ENCODE results near the gene DDA1.

DDA1 gene

DNA sequence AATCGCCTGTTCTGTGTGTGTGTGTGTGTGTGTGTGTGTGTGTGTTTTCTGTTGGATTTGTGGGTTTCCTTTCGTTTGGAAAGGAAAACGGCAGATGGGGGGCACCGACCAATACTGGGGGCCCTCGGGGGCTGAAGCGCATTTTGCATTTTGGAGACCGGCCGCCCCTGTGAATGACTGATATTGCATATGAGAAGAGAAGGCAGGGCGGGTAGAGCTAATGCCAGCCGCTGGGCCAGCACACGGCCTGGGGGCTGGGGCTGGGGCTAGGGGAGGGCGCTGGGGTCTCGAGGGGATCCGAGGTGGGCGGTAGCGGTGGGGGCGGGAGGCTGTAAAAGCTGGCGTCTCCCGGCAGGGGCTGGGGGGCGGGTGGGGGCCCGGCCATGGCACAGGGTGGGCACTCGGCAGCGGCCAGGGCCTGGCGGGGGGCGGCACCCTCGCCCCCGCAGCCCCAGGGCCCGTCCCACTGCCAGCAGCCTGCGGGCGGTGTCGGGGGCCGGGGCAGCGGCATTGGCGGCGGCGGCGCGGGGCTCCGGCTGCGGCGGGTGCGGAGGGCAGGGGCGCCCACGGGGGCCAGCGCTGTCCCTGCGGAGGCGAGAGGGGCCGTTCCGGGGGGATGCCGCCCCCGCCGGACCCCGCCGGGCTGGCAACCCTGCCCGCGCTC lies 14.1 kb downstream of the DDA1 start:
- ATAC-seq (replicated peaks; ENCODE audit: extremely low read depth, poor library complexity, severe bottlenecking) = no peak
- peaks cover 7% of the 10 kb centered on the region for H3K4me1 Mint-ChIP-seq

DNA sequence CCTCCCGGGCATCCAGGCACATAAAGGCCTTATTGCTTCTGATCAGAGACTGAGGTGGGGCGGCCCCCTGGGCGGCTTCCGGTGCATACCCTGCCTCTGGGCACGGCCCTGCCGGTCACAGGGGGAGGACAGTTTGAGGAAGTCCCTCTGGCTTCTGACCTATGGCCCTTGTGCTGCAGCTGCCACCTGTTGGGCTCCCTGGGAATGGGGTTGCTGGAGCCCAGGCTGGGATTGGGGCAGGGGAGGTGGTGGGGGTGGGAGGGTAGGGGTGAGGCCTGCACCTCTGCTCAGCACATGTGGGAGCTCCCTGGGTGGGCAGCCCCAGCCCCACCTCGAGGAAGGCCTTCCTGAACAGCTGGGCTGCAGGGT lies 14.6 kb downstream of the DDA1 start:
- H3K36me3 Mint-ChIP-seq (ENCODE audit: insufficient read depth) = peaks cover 20% of the 10 kb centered on the region
- H3K27ac Mint-ChIP-seq (ENCODE audit: low read depth) = no peak overlapping the region
- no peak overlapping the region for H3K4me3 Mint-ChIP-seq

More for the DNA sequence above, 14.1 kb downstream of the DDA1 start:
- peaks cover 20% of the 10 kb centered on the region for H3K36me3 Mint-ChIP-seq (ENCODE audit: insufficient read depth)
- DNase-seq (ENCODE audit: low spot score in 2 of 2) = no peak
- no peaks in the 10 kb centered on the region for H3K9me3 Mint-ChIP-seq
- no peak overlapping the region for H3K4me3 Mint-ChIP-seq
- peak overlapping the region; percentile 64 for H3K27ac Mint-ChIP-seq (ENCODE audit: low read depth)
- H3K27me3 Mint-ChIP-seq = no peaks in the 10 kb centered on the region

DNA sequence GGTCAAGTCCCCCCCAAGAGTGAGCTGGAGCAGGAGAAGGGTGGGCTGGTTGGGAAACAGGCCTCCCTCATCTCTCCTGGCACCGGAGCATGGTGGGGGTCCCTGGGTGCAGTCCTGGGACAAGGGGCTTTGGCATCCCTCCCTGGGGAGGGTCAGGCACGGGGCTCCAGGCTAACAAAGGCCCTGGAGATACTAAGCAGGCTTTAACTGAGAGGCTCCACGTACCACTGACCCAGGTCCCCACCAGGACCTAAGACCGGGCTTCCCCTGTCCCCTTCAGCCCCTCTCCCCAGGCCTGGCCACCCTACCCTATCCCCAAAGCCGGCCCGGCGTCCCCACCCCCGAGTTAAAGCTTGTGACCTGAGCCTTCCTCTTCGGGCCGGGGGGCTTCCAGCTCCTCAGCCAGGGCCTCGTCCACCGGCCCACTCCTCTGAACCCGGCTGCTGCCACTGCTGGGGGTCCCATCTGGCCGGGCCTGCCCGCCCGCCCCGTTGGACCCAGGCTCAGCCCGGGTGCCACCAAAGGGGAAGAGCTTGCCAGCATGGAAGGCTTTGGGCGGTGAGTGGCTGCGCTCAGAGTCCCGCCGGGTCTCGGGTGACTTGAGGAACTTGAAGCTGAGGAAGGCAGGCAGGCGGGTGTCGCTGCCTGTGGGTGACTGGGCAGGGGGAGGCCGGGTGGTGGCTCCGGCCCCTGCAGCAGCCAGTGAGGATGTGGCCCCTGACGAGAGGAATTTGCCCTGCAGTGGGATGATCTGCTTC lies 15.2 kb downstream of the DDA1 start:
- ATAC-seq (replicated peaks; ENCODE audit: extremely low read depth, poor library complexity, severe bottlenecking) (no peak), DNase-seq (ENCODE audit: low spot score in 2 of 2) (no peak)
- H3K9me3 Mint-ChIP-seq = no peaks in the 10 kb centered on the region
- peaks cover 12% of the 10 kb centered on the region for H3K4me1 Mint-ChIP-seq
- peaks cover 15% of the 10 kb centered on the region for H3K36me3 Mint-ChIP-seq (ENCODE audit: insufficient read depth)
- H3K27me3 Mint-ChIP-seq = no peaks in the 10 kb centered on the region
- H3K4me3 Mint-ChIP-seq = no peak overlapping the region
- no peak overlapping the region for H3K27ac Mint-ChIP-seq (ENCODE audit: low read depth)

More for the DNA sequence above, 14.6 kb downstream of the DDA1 start:
- H3K4me1 Mint-ChIP-seq = peaks cover 7% of the 10 kb centered on the region
- no peaks in the 10 kb centered on the region for H3K27me3 Mint-ChIP-seq
- DNase-seq (ENCODE audit: low spot score in 2 of 2) (no peak), ATAC-seq (replicated peaks; ENCODE audit: extremely low read depth, poor library complexity, severe bottlenecking) (no peak)
- H3K9me3 Mint-ChIP-seq = no peaks in the 10 kb centered on the region

DNA sequence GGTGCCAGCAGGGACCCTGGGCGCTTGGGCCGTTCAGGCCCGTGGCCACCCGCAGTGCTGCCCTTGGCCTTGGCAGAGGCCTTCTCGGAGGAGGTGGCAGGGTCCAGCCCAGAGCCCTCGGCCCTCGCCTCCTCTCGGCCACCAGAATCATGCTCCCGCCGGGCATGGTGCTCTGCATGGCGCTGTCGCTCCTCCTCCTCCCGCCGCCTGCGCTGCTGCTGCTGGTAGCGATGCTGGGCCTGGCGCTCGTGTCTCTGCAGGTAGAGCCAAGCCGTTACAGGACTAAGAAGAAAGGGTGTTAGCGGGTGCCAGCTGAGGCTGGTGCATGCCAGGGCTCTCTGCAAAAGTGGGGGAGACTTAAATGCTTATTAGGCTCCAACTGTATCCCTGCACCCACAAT lies 15.8 kb downstream of the DDA1 start:
- no peak for DNase-seq (ENCODE audit: low spot score in 2 of 2)
- Mint-ChIP-seq H3K27me3 (no peaks in the 10 kb centered on the region), H3K36me3 (ENCODE audit: insufficient read depth) (peaks cover 10% of the 10 kb centered on the region), H3K4me1 (peaks cover 12% of the 10 kb centered on the region), H3K9me3 (no peaks in the 10 kb centered on the region), H3K4me3 (no peak overlapping the region), H3K27ac (ENCODE audit: low read depth) (no peak overlapping the region)
- no peak for ATAC-seq (replicated peaks; ENCODE audit: extremely low read depth, poor library complexity, severe bottlenecking)

DNA sequence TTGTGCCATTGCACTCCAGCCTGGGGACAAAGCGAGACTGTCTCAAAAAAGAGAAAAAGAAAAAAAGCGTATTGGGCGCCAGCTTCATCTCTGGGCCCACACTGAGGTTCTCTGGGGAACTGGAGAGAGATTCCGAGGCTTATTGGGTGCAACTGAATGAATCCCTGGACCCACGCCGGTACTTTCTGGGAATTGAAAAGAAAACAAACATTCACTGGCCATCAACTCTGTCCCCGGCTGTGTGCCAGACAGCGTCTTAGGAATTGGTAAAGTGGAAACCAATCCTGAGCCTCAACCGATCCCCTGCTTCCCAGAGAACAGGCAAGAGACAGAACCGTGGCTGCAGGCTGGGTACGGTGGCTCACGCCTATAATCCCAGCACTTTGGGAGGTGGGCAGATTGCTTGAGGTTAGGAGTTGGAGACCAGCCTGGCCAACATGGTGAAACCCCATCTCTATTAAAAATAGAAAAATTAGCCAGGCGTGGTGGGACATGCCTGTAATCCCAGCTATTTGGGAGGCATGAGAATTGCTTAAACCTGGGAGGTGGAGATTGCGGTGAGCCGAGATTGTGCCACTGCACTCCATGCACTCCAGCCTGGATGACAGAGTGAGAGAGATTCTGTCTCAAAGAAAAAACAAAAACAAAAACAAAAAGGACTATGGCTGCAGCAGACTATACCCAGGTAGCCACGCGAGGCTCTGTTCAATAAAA lies 16.7 kb downstream of the DDA1 start:
- H3K36me3 Mint-ChIP-seq (ENCODE audit: insufficient read depth) = peaks cover 2% of the 10 kb centered on the region
- DNase-seq (ENCODE audit: low spot score in 2 of 2) = no peak
- H3K4me1 Mint-ChIP-seq = peaks cover 12% of the 10 kb centered on the region
- H3K4me3 Mint-ChIP-seq = no peak overlapping the region
- no peaks in the 10 kb centered on the region for H3K27me3 Mint-ChIP-seq
- no peaks in the 10 kb centered on the region for H3K9me3 Mint-ChIP-seq
- no peak overlapping the region for H3K27ac Mint-ChIP-seq (ENCODE audit: low read depth)
- no peak for ATAC-seq (replicated peaks; ENCODE audit: extremely low read depth, poor library complexity, severe bottlenecking)

DNA sequence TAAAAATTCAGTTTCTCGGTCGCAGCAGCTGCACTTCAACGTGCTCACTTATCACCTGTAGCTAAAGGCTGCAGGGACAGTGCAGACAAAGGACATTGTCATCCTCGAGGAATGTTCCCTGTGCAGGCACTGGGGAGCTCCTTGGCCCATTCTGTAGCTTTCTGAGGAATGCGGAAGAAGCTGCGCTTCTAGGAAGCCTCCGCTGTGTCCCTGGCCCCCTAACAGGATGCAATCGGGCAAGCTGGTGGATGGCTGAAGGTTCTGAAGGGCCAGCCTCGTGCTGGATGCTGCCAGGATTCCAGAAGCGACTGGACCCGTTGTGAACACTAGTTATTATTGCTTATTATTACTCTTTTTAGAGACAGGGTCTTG lies 17.2 kb downstream of the DDA1 start:
- Mint-ChIP-seq H3K36me3 (ENCODE audit: insufficient read depth) (peaks cover 2% of the 10 kb centered on the region), H3K27me3 (no peaks in the 10 kb centered on the region), H3K4me3 (peak overlapping the region; percentile 36), H3K27ac (ENCODE audit: low read depth) (no peak overlapping the region), H3K9me3 (no peaks in the 10 kb centered on the region), H3K4me1 (peaks cover 12% of the 10 kb centered on the region)
- no peak for ATAC-seq (replicated peaks; ENCODE audit: extremely low read depth, poor library complexity, severe bottlenecking)
- DNase-seq (ENCODE audit: low spot score in 2 of 2) = no peak

DNA sequence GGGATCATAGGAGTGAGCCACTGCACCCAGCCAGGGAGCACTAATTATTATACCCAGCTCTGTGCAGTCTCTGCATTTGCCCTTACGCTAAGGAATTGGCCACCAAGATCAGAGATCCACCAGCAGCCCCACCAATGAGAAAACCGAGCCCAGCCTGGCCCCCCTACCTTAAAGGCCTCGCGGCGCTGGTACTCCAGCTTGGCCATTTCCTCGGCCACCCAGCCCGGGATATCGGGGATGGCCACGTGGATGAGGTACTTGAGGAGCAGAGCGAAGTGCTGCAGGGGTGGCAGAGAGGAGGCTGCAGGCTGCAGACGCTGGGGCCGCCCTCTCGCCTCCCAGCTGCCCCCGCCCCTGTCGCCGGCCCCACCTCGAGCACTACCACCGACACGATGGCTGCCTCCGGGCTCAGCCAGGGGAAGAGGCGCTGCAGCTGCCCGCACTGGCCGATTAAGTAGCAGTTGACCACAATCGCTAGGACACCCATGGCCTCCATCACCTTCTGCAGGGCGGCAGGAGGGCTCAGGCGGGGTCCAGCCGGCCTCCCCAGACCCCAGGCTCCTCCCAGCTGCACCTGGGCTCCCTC lies 17.8 kb downstream of the DDA1 start:
- H3K4me3 Mint-ChIP-seq = peak overlapping the region; percentile 36
- H3K27me3 Mint-ChIP-seq = no peaks in the 10 kb centered on the region
- no peak overlapping the region for H3K27ac Mint-ChIP-seq (ENCODE audit: low read depth)
- ATAC-seq (replicated peaks; ENCODE audit: extremely low read depth, poor library complexity, severe bottlenecking) (no peak), DNase-seq (ENCODE audit: low spot score in 2 of 2) (no peak)
- no peaks in the 10 kb centered on the region for H3K9me3 Mint-ChIP-seq
- H3K36me3 Mint-ChIP-seq (ENCODE audit: insufficient read depth) = peaks cover 2% of the 10 kb centered on the region
- H3K4me1 Mint-ChIP-seq = peaks cover 12% of the 10 kb centered on the region

DNA sequence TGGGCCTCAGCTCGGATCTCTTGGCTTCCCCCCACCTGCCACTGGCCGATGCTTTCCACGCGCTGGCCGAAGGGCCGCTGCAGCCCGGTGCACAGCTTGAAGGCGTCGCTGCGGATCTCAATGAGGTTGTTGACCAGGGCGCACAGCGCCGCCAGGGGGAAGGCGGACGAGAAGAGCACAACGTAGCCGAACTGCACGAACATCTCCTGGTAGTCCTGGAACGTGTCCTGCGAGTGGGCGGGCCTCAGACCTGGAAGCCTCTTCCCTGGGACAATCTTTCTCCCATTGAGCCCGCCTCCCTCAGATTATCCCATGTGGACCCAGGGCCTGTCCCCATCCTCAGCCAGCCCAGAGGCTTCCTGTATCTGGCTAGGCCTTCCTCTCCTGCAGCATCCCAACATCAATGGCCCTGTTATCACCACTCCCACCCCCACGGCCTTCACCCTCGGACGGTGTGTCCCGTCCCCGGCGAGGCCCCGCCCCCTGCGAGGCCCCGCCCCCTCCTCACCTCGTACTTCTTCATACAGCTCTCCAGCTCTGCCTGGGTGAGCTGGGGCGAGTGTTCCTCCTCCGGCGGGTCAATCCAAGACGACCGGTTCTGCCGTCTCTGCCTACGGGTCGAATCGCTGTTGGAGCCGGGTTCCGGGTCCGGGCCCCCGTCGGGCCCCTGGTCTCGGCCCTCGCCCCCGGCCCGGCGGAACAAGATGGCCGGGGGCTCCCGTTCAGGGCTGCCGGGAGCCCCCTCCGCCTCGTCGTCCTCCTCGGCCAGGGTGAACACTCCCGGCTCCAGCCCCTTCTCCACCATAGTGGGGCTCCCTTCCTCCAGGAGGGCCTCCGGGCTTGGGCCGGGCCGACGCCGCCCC lies 18.5 kb downstream of the DDA1 start:
- DNase-seq (ENCODE audit: low spot score in 2 of 2) = no peak
- no peaks in the 10 kb centered on the region for H3K27me3 Mint-ChIP-seq

DNA sequence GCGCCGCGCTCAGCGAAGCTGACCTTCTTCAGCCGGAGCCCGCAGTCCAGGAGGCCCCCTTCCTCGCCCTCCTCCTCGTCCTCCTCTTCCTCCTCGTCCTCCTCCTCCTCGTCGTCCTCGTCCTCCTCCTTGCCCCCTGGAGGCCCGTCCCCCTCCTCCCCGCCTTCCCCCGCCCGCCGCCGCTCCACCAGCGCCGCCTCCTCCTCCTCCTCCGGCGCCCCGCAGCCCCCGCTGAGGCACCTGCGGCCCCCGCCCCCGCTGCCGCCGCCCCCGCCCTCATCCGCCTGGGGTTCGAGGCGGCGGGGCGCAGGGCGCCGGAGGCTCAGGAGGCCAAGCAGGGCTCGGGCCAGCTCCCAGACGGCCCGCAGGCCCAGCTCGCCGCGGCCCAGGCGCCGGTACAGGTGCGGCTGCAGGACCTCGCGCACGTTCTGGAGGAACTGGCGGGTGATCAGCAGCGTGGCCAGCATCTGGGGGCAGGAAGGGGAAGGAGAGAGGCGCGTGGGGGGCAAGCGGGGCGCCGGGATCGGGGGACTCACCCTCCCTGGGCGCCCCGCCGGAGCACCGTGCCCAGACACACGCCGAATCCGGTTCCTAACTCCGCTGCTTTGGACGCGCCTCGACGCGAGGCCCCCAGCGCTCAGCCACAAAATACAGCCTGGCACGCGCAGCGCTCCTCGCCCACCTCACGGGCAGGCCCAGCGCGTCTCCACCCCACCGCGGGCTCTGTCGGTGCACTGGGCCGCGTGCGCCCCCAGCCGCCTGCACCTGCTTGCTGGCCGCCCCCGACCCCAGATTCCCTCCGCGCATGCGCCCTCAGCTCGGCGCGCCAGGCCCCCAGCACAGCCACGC lies 19.4 kb downstream of the DDA1 start:
- Mint-ChIP-seq H3K36me3 (ENCODE audit: insufficient read depth) (peaks cover 2% of the 10 kb centered on the region), H3K27ac (ENCODE audit: low read depth) (peak overlapping the region; percentile 79)
- ATAC-seq (replicated peaks; ENCODE audit: extremely low read depth, poor library complexity, severe bottlenecking) = peak; percentile 34

More for the DNA sequence above, 18.5 kb downstream of the DDA1 start:
- H3K27ac Mint-ChIP-seq (ENCODE audit: low read depth) = peak overlapping the region; percentile 79
- H3K4me3 Mint-ChIP-seq = peak overlapping the region; percentile 68
- H3K4me1 Mint-ChIP-seq = peaks cover 7% of the 10 kb centered on the region
- H3K36me3 Mint-ChIP-seq (ENCODE audit: insufficient read depth) = peaks cover 2% of the 10 kb centered on the region
- ATAC-seq (replicated peaks; ENCODE audit: extremely low read depth, poor library complexity, severe bottlenecking) = peak; percentile 68
- no peaks in the 10 kb centered on the region for H3K9me3 Mint-ChIP-seq

DNA sequence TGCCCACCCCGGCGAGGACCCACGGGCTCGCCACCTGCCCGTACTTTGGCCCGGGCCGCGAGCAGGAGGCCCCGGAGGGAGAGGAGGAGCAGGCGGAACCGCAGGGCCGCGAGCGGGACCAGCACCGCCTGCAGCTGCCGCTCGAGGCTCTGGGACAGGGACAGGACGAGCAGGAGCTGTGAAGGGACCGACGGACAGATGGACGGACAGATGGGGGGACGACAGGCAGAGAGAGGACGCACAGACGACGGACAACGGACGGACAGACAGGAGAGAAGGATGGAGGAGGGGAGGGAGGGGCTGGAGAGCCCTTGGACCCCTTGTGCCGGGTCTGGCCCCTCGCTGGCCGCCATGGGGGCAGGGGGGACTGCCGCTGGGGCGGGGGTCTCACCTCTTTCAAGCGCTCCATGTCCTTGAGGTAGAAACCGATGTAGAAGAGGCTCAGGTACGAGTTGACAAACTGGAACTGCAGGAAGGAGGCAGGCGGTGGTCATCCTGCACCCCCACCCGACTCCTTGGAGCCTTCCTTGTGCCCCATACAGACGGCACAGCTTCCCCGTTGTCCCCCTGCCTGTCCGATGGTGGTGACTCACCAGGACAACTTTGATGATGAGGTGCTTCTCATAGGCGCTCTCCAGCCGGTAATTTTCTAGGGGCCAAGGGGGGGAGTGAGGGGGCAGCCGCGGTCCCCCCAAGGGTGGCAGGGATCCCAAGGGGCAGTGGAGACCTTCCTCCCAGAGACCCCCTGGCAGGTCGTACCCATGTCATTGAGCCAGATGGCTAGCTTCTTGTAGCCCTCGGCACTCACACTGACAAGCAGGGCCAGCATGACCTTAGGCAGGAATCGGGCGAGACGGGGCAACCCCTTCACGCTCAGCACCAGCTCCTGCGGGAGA lies 20.3 kb downstream of the DDA1 start:
- Mint-ChIP-seq H3K4me3 (peak overlapping the region; percentile 68), H3K9me3 (no peaks in the 10 kb centered on the region), H3K36me3 (ENCODE audit: insufficient read depth) (peaks cover 2% of the 10 kb centered on the region), H3K27ac (ENCODE audit: low read depth) (no peak overlapping the region), H3K27me3 (no peaks in the 10 kb centered on the region), H3K4me1 (peaks cover 20% of the 10 kb centered on the region)
- ATAC-seq (replicated peaks; ENCODE audit: extremely low read depth, poor library complexity, severe bottlenecking) = no peak
- no peak for DNase-seq (ENCODE audit: low spot score in 2 of 2)

More for the DNA sequence above, 19.4 kb downstream of the DDA1 start:
- no peaks in the 10 kb centered on the region for H3K9me3 Mint-ChIP-seq
- H3K4me1 Mint-ChIP-seq = peaks cover 14% of the 10 kb centered on the region
- no peaks in the 10 kb centered on the region for H3K27me3 Mint-ChIP-seq
- no peak for DNase-seq (ENCODE audit: low spot score in 2 of 2)
- H3K4me3 Mint-ChIP-seq = peak overlapping the region; percentile 68

Measured in central memory CD8-positive, alpha-beta T cell (primary cell).